Hematopoietic multipotent progenitor cell (in vitro differentiated cells): ENCODE data around the gene RALA. TPM values are rescaled to one million over a fixed set of nuclear protein-coding genes. Genes with fewer than 3 reads are reported as not detected.

Experiments
- DNase-seq, 3 donors: peaks; one replicate each; pipeline ENCODE4 v3.0.0-alpha.2; 2011 to 2015; ENCODE audit warnings: low read depth in 2 of 3, low spot score in 2 of 3
- total RNA-seq: library from RNA; depleted of rRNA; stranded (reverse); fragments of >200 nt; gene quantifications from one replicate; pipeline ENCODE4 v1.2.3, GENCODE V29; 2012

Gene RALA
- total RNA-seq, 1 donor, result 8.3 TPM

DNA sequence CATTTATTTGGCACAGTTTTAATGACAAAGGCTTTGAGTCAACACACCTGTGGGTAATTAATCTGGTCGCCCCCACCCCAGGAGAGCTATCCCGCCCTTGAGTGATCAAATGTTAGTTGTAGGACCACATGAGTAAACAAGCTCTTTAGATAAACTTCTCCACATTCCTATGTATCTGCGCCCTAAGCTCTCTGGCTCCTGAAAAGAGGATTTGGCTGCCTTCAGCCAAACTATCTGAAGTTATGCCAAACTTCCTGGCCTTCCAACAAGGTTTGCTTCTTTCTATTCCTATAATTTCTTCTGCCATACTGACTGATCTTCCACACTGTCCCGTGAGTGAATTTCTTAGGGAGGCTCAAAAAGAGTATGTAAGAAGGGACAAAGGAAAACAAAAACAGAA is 134.2 kb downstream of the RALA start:
- no peak for DNase-seq

Other genes with a start within 250 kb of the RALA start
- gene YAE1, start 57.2 kb upstream of the RALA start, total RNA-seq, result 7.8 TPM